Suprapubic skin (tissue), 4 donors: ENCODE measurements around the gene AMIGO3. TPM values are rescaled to one million over a fixed set of nuclear protein-coding genes. Genes with fewer than 3 reads are reported as not detected.

ENCODE experiments used
- DNase-seq, 2 donors: peaks; one replicate each; pipeline ENCODE4 v3.0.0-alpha.2; 2019; ENCODE audit warnings: low spot score in 2 of 2
- H3K27ac ChIP-seq: fragments of 200-600 bp; sonication (generic); one replicate; pipeline ENCODE4 v1.5.1; 2019
- H3K27me3 ChIP-seq: fragments of 200-600 bp; sonication (generic); one replicate; pipeline ENCODE4 v1.5.1; 2019
- H3K36me3 ChIP-seq: fragments of 200-600 bp; sonication (generic); one replicate; pipeline ENCODE4 v1.5.1; 2019
- H3K4me1 ChIP-seq: fragments of 200-600 bp; sonication (generic); one replicate; pipeline ENCODE4 v1.5.1; 2019
- H3K4me3 ChIP-seq: fragments of 200-600 bp; sonication (generic); one replicate; pipeline ENCODE4 v1.5.1; 2019; ENCODE audit warnings: mild to moderate bottlenecking
- H3K9me3 ChIP-seq: fragments of 200-600 bp; sonication (generic); one replicate; pipeline ENCODE4 v1.5.1; 2019
- EP300 ChIP-seq: sonication (generic); formaldehyde crosslinking; IDR thresholded peaks from one replicate; pipeline ENCODE4 v1.6.1; 2017; ENCODE audit warnings: antibody characterized with exemption
- POLR2A ChIP-seq, 2 donors: fragments of 450-650 bp; IDR thresholded peaks; one replicate each; pipeline ENCODE4 v1.6.1; 2017; ENCODE audit warnings: antibody characterized with exemption in 2 of 2, mild to moderate bottlenecking in 2 of 2, moderate library complexity in 2 of 2
- POLR2AphosphoS5 ChIP-seq, 3 donors: sonication (generic); formaldehyde crosslinking; IDR thresholded peaks; one replicate each; pipeline ENCODE4 v1.6.1; 2017; ENCODE audit warnings: antibody characterized with exemption in 3 of 3
- WGBS: methylation state at CpG from one replicate; pipeline ENCODE4 v1.1.5; 2018; 5-methylcytosine and 5-hydroxymethylcytosine counted together
- total RNA-seq, 4 donors: library from RNA; depleted of rRNA; stranded (reverse); fragments of >200 nt; gene quantifications; one replicate each; pipeline ENCODE4 v1.1.0, GENCODE V29; 2016
- TF ChIP-seq, protein P1 (sequence below), 2 donors: fragments of 200-600 bp in 1 of 2; fragments of 450-650 bp in 1 of 2; sonication (generic) in 1 of 2; IDR thresholded peaks; one replicate each; pipeline ENCODE4 v1.5.1; 2016 to 2019; ENCODE audit warnings: antibody characterized with exemption in 2 of 2, mild to moderate bottlenecking in 1 of 2, moderate library complexity in 1 of 2

AMIGO3 gene
- total RNA-seq, 4 donors from 2014 or later: 1.6 to 3.8 (median 2.5) TPM

DNA sequence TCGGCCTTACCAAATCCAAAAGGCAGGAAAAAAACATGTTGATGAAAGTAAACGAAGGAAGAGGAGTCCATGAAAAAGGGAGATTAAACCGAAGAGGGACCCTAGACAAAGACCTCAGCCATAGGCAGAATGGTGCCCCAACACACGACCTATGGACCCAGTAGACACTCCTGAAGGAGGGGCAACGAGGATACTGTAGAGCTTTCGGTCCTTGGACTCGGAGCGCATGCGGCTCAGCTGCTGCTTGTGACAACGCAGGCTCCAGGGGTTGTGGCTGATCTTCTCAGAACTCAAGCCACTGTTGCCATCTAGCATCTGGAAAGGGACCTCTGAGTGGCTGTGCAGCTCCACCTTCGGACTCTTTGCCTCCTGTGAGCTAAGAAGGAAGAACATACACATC, 13.1 kb upstream of the AMIGO3 start:
- TF ChIP-seq, protein P1, sequence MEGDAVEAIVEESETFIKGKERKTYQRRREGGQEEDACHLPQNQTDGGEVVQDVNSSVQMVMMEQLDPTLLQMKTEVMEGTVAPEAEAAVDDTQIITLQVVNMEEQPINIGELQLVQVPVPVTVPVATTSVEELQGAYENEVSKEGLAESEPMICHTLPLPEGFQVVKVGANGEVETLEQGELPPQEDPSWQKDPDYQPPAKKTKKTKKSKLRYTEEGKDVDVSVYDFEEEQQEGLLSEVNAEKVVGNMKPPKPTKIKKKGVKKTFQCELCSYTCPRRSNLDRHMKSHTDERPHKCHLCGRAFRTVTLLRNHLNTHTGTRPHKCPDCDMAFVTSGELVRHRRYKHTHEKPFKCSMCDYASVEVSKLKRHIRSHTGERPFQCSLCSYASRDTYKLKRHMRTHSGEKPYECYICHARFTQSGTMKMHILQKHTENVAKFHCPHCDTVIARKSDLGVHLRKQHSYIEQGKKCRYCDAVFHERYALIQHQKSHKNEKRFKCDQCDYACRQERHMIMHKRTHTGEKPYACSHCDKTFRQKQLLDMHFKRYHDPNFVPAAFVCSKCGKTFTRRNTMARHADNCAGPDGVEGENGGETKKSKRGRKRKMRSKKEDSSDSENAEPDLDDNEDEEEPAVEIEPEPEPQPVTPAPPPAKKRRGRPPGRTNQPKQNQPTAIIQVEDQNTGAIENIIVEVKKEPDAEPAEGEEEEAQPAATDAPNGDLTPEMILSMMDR (IDR thresholded peaks at IDR 0.05): no peak
- no peak for TF ChIP-seq EP300
- TF ChIP-seq POLR2A (IDR thresholded peaks at IDR 0.05): no peak
- no peak for TF ChIP-seq POLR2AphosphoS5 (IDR thresholded peaks at IDR 0.05)
- H3K4me3 ChIP-seq: no peak overlapping the region
- peaks cover 70% of the 10 kb centered on the region for H3K36me3 ChIP-seq
- peak in 1 of 2 donors; percentile 44 for DNase-seq
- WGBS: 91% methylated on average over 11 of the region's 11 CpGs
- H3K4me1 ChIP-seq: no peaks in the 10 kb centered on the region
- H3K27me3 ChIP-seq: no peaks in the 10 kb centered on the region
- H3K27ac ChIP-seq: no peak overlapping the region
- no peaks in the 10 kb centered on the region for H3K9me3 ChIP-seq

DNA sequence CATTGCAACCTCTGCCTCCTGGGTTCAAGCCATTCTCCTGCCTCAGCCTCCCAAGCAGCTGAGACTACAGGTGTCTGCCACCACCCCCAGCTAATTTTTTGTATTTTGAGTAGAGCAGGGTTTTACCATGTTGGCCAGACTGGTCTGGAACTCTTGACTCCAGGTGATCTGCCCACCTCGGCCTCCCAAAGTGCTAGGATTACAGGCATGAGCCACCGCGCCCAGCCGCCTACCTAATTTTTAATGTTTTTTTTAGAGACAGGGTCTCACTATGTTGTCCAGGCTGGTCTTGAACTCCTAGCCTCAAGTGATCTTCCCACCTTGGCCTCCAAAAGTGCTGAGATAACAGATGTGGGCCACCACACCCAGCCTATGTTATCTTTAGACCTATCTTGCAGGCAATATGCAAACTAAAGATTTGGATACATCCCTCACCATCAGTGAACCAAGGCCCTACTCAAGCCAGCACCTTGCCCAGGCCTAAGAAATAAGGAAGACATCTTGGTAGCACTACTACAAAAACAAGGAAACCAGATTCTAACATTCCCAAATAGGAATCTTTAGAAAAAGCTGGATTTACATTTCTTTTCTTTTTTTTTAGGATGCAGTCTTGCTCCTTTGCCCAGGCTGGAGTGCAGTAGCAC, 10.6 kb upstream of the AMIGO3 start:
- TF ChIP-seq, protein P1 (IDR thresholded peaks at IDR 0.05): no peak
- no peak for TF ChIP-seq POLR2AphosphoS5 (IDR thresholded peaks at IDR 0.05)
- no peak for TF ChIP-seq POLR2A (IDR thresholded peaks at IDR 0.05)
- no peak for TF ChIP-seq EP300
- H3K4me1 ChIP-seq: no peaks in the 10 kb centered on the region
- WGBS: 96% methylated on average over 4 of the region's 4 CpGs
- no peaks in the 10 kb centered on the region for H3K27me3 ChIP-seq
- peaks cover 67% of the 10 kb centered on the region for H3K36me3 ChIP-seq
- no peak overlapping the region for H3K27ac ChIP-seq
- no peaks in the 10 kb centered on the region for H3K9me3 ChIP-seq
- no peak overlapping the region for H3K4me3 ChIP-seq
- no peak for DNase-seq

GRCh38 chr3:49727924-49728361, 8.5 kb upstream of the AMIGO3 start:
- H3K4me3 ChIP-seq: no peak overlapping the region
- peaks cover 13% of the 10 kb centered on the region for H3K4me1 ChIP-seq
- peaks cover 56% of the 10 kb centered on the region for H3K36me3 ChIP-seq
- H3K27ac ChIP-seq: no peak overlapping the region
- no peaks in the 10 kb centered on the region for H3K9me3 ChIP-seq
- no peak for TF ChIP-seq EP300
- TF ChIP-seq POLR2AphosphoS5 (IDR thresholded peaks at IDR 0.05): no peak
- TF ChIP-seq POLR2A (IDR thresholded peaks at IDR 0.05): no peak
- TF ChIP-seq, protein P1 (IDR thresholded peaks at IDR 0.05): no peak
- H3K27me3 ChIP-seq: no peaks in the 10 kb centered on the region
- WGBS: 91% methylated on average over 9 of the region's 15 CpGs
- DNase-seq: peak in 1 of 2 donors; percentile 78

- Histone ChIP-seq H3K4me1 (peaks cover 19% of the 10 kb centered on the region), H3K27ac (no peak overlapping the region), H3K36me3 (peaks cover 53% of the 10 kb centered on the region), H3K9me3 (no peaks in the 10 kb centered on the region), H3K4me3 (no peak overlapping the region), H3K27me3 (no peaks in the 10 kb centered on the region)
- TF ChIP-seq EP300: no peak
- TF ChIP-seq, protein P1 (IDR thresholded peaks at IDR 0.05): no peak
- DNase-seq: peak; percentile 66 to 76
- WGBS: 85% methylated on average over 5 of the region's 19 CpGs
Measured at GRCh38 chr3:49727154-49727923, 7.9 kb upstream of the AMIGO3 start.
